A172 (cell line): ENCODE data around the gene CFAP57. TPM values are rescaled to one million over a fixed set of nuclear protein-coding genes. Genes with fewer than 3 reads are reported as not detected.

Experiments used
- DNase-seq: peaks from one replicate; pipeline ENCODE4 v3.0.0-alpha.2; 2015; ENCODE audit warnings: low spot score
- total RNA-seq: library from RNA; depleted of rRNA; stranded (reverse); fragments of >200 nt; shearing (Covaris generic); gene quantifications from 2 replicates; pipeline ENCODE4 v1.2.3, GENCODE V29; 2014

Gene CFAP57
- total RNA-seq, 1 experiment from 2014 or later, result 0.12 TPM

GRCh38 chr1:43227143-43227764 is 55.1 kb downstream of the CFAP57 start:
- DNase-seq, result peak; percentile 74

- no peak for DNase-seq
Observed at GRCh38 chr1:43229826-43230780, 58.0 kb downstream of the CFAP57 start.

GRCh38 chr1:43232074-43232473 is 59.9 kb downstream of the CFAP57 start:
- DNase-seq, result peak; percentile 79

- no peak for DNase-seq
Observed at GRCh38 chr1:43232482-43232881, 60.4 kb downstream of the CFAP57 start.

- DNase-seq, result no peak
Observed at GRCh38 chr1:43233631-43234030, 61.5 kb downstream of the CFAP57 start.

- no peak for DNase-seq
Observed at GRCh38 chr1:43234267-43234666, 62.1 kb downstream of the CFAP57 start.

GRCh38 chr1:43235040-43235439 is 62.9 kb downstream of the CFAP57 start:
- no peak for DNase-seq

GRCh38 chr1:43235451-43236121 is 63.5 kb downstream of the CFAP57 start:
- no peak for DNase-seq

- DNase-seq, result no peak
Observed at GRCh38 chr1:43237121-43237520, 65.0 kb downstream of the CFAP57 start.

GRCh38 chr1:43238085-43238484 is 66.0 kb downstream of the CFAP57 start:
- DNase-seq, result peak; percentile 64

- DNase-seq, result no peak
Observed at GRCh38 chr1:43238991-43239469, 66.9 kb downstream of the CFAP57 start.

GRCh38 chr1:43239484-43239883 is 67.4 kb downstream of the CFAP57 start:
- no peak for DNase-seq

- peak; percentile 72 for DNase-seq
Observed at GRCh38 chr1:43241413-43241836, 69.3 kb downstream of the CFAP57 start.

- DNase-seq, result no peak
Observed at GRCh38 chr1:43243299-43243698, 71.2 kb downstream of the CFAP57 start.

GRCh38 chr1:43246466-43247213 is 74.5 kb downstream of the CFAP57 start:
- DNase-seq, result no peak

- no peak for DNase-seq
Observed at GRCh38 chr1:43247256-43247921, 75.3 kb downstream of the CFAP57 start.

GRCh38 chr1:43250351-43250761 is 78.2 kb downstream of the CFAP57 start:
- no peak for DNase-seq

- no peak for DNase-seq
Observed at GRCh38 chr1:43251024-43251423, 78.9 kb downstream of the CFAP57 start.

- DNase-seq, result no peak
Observed at GRCh38 chr1:43252225-43252624, 80.1 kb downstream of the CFAP57 start.

GRCh38 chr1:43253173-43253572 is 81.0 kb downstream of the CFAP57 start:
- DNase-seq, result no peak

GRCh38 chr1:43253876-43254275 is 81.7 kb downstream of the CFAP57 start:
- no peak for DNase-seq
